H9 (cell line): ENCODE data around the gene CDKAL1. TPM values are rescaled to one million over a fixed set of nuclear protein-coding genes. Genes with fewer than 3 reads are reported as not detected.

Experiments
- DNase-seq: peaks from one replicate; pipeline ENCODE4 v3.0.0-alpha.2; 2017
- H2AFZ ChIP-seq: one replicate; pipeline ENCODE4 v1.6.1; 2013; ENCODE audit warnings: mild to moderate bottlenecking, low read length, control low read depth, moderate library complexity
- H2AK5ac ChIP-seq: 2 replicates; pipeline ENCODE4 v1.6.1; 2013; ENCODE audit warnings: low read length, control low read depth, mixed read lengths; ENCODE audit not compliant: insufficient read length
- H2BK120ac ChIP-seq: one replicate; pipeline ENCODE4 v1.6.1; 2013; ENCODE audit warnings: low read depth, mild to moderate bottlenecking, low read length, control low read depth, inconsistent platforms; ENCODE audit not compliant: poor library complexity, severe bottlenecking
- H2BK12ac ChIP-seq: 2 replicates; pipeline ENCODE4 v1.6.1; 2013; ENCODE audit warnings: low read length, control low read depth, mixed read lengths, low read depth; ENCODE audit not compliant: insufficient read length
- H2BK15ac ChIP-seq: 2 replicates; pipeline ENCODE4 v1.6.1; 2013; ENCODE audit warnings: low read depth, low read length, control low read depth
- H2BK20ac ChIP-seq: one replicate; pipeline ENCODE4 v1.6.1; 2013; ENCODE audit warnings: low read depth, mild to moderate bottlenecking, low read length, control low read depth, inconsistent platforms; ENCODE audit not compliant: poor library complexity, severe bottlenecking
- H2BK5ac ChIP-seq: 2 replicates; pipeline ENCODE4 v1.6.1; 2013; ENCODE audit warnings: low read length, control low read depth, mixed read lengths; ENCODE audit not compliant: insufficient read length
- H3K14ac ChIP-seq: 2 replicates; pipeline ENCODE4 v1.6.1; 2013; ENCODE audit warnings: low read length, control low read depth; ENCODE audit not compliant: insufficient read depth
- H3K18ac ChIP-seq: 2 replicates; pipeline ENCODE4 v1.6.1; 2013; ENCODE audit warnings: low read depth, mild to moderate bottlenecking, mixed read lengths, low read length, control low read depth; ENCODE audit not compliant: insufficient read length
- H3K23ac ChIP-seq: 2 replicates; pipeline ENCODE4 v1.6.1; 2013; ENCODE audit warnings: low read length, control low read depth, mixed read lengths, low read depth; ENCODE audit not compliant: insufficient read length
- H3K23me2 ChIP-seq: 2 replicates; pipeline ENCODE4 v1.6.1; 2013; ENCODE audit warnings: low read depth, mild to moderate bottlenecking, mixed read lengths, low read length, control low read depth; ENCODE audit not compliant: insufficient read length, poor library complexity, severe bottlenecking
- H3K27ac ChIP-seq: 2 replicates; pipeline ENCODE4 v1.5.1; 2013; ENCODE audit warnings: low read length, control low read depth, mixed read lengths, low read depth; ENCODE audit not compliant: insufficient read length
- H3K27me3 ChIP-seq: 2 replicates; pipeline ENCODE4 v1.6.1; 2013; ENCODE audit warnings: low read length, control low read depth, inconsistent platforms; ENCODE audit not compliant: insufficient read depth
- H3K4ac ChIP-seq: 2 replicates; pipeline ENCODE4 v1.6.1; 2013; ENCODE audit warnings: low read depth, mild to moderate bottlenecking, control low read depth, inconsistent platforms, low read length, moderate library complexity
- H3K4me1 ChIP-seq: 2 replicates; pipeline ENCODE4 v1.6.1; 2013; ENCODE audit warnings: low read length, control low read depth, inconsistent platforms; ENCODE audit not compliant: insufficient read depth
- H3K4me2 ChIP-seq: 2 replicates; pipeline ENCODE4 v1.6.1; 2013; ENCODE audit warnings: low read length, control low read depth, mixed read lengths; ENCODE audit not compliant: insufficient read length, insufficient read depth
- H3K56ac ChIP-seq: 2 replicates; pipeline ENCODE4 v1.6.1; 2013; ENCODE audit warnings: low read depth, mild to moderate bottlenecking, mixed read lengths, low read length, control low read depth; ENCODE audit not compliant: insufficient read length
- H3K79me1 ChIP-seq: 2 replicates; pipeline ENCODE4 v1.6.1; 2013; ENCODE audit warnings: low read depth, mild to moderate bottlenecking, moderate library complexity, low read length, control low read depth, inconsistent platforms; ENCODE audit not compliant: insufficient read depth, poor library complexity, severe bottlenecking
- H3K79me2 ChIP-seq: 2 replicates; pipeline ENCODE4 v1.6.1; 2013; ENCODE audit warnings: low read length, control low read depth, inconsistent platforms; ENCODE audit not compliant: insufficient read depth
- H3K9ac ChIP-seq: 2 replicates; pipeline ENCODE4 v1.6.1; 2013; ENCODE audit warnings: low read length, control low read depth, mixed read lengths; ENCODE audit not compliant: insufficient read length; ENCODE audit errors: extremely low read depth
- H3K9me3 ChIP-seq: one replicate; pipeline ENCODE4 v1.6.1; 2013; ENCODE audit warnings: low read depth, low read length, inconsistent platforms; ENCODE audit not compliant: control insufficient read depth
- H3T11ph ChIP-seq: one replicate; pipeline ENCODE4 v1.6.1; 2013; ENCODE audit warnings: mild to moderate bottlenecking, low read length, control low read depth, inconsistent platforms
- H4K20me1 ChIP-seq: one replicate; pipeline ENCODE4 v1.6.1; 2013; ENCODE audit not compliant: control insufficient read depth, insufficient read length, insufficient read depth
- H4K5ac ChIP-seq: 2 replicates; pipeline ENCODE4 v1.6.1; 2013; ENCODE audit warnings: low read depth, mild to moderate bottlenecking, mixed read lengths, low read length, control low read depth; ENCODE audit not compliant: insufficient read length
- H4K8ac ChIP-seq: replicated peaks from 2 replicates; pipeline ENCODE4 v1.6.1; 2013; ENCODE audit warnings: low read length, control low read depth, mixed read lengths, low read depth; ENCODE audit not compliant: insufficient read length
- H4K91ac ChIP-seq: 2 replicates; pipeline ENCODE4 v1.6.1; 2013; ENCODE audit warnings: low read depth, mild to moderate bottlenecking, moderate library complexity, mixed read lengths, low read length, control low read depth; ENCODE audit not compliant: insufficient read length
- H3K27ac Mint-ChIP-seq, 3 experiments: 2 replicates in 2 of 3; 3 replicates in 1 of 3; pipeline ENCODE4 v1.8.0; 2020 to 2021; ENCODE audit warnings: mixed read lengths in 3 of 3, mild to moderate bottlenecking in 1 of 3, moderate library complexity in 1 of 3
- H3K27me3 Mint-ChIP-seq: 2 replicates; pipeline ENCODE4 v1.8.0; 2021; ENCODE audit warnings: low read depth, mild to moderate bottlenecking, moderate library complexity, mixed read lengths
- H3K36me3 Mint-ChIP-seq, 3 experiments: 2 replicates in 2 of 3; 3 replicates in 1 of 3; pipeline ENCODE4 v1.8.0; 2020 to 2021; ENCODE audit warnings: low read depth in 3 of 3, mixed read lengths in 3 of 3; ENCODE audit not compliant: insufficient read depth in 1 of 3
- H3K4me1 Mint-ChIP-seq, 2 experiments: 2 replicates each; pipeline ENCODE4 v1.8.0; 2020; ENCODE audit warnings: mixed read lengths in 2 of 2
- H3K4me3 Mint-ChIP-seq, 2 experiments: 2 replicates in 1 of 2; 3 replicates in 1 of 2; pipeline ENCODE4 v1.8.0; 2020 to 2021; ENCODE audit warnings: mild to moderate bottlenecking in 2 of 2, mixed read lengths in 2 of 2, moderate library complexity in 1 of 2
- H3K9me3 Mint-ChIP-seq, 2 experiments: 2 replicates in 1 of 2; 3 replicates in 1 of 2; pipeline ENCODE4 v1.8.0; 2020; ENCODE audit warnings: mild to moderate bottlenecking in 2 of 2, mixed read lengths in 2 of 2, moderate library complexity in 1 of 2
- WGBS: extraction: QIAGEN DNeasy Blood & Tissue Kit; methylation state at CpG from one replicate; pipeline ENCODE4 v1.1.7; 2013; ENCODE audit warnings: missing lambda C conversion rate, low lambda C conversion rate, mixed read lengths; ENCODE audit not compliant: insufficient read length; ENCODE audit errors: extremely low coverage; 5-methylcytosine and 5-hydroxymethylcytosine counted together
- total RNA-seq: library from RNA; stranded (reverse); gene quantifications from 2 replicates; pipeline ENCODE4 v1.2.1, GENCODE V29; 2021
- TF ChIP-seq, protein P1 (sequence below): fragments of 200-600 bp; sonication (generic); conservative IDR thresholded peaks from 3 replicates; pipeline ENCODE4 v1.8.0; 2021; ENCODE audit warnings: antibody characterized with exemption, mild to moderate bottlenecking

Gene CDKAL1
- total RNA-seq, 1 experiment from 2014 or later = 23.0 TPM

DNA sequence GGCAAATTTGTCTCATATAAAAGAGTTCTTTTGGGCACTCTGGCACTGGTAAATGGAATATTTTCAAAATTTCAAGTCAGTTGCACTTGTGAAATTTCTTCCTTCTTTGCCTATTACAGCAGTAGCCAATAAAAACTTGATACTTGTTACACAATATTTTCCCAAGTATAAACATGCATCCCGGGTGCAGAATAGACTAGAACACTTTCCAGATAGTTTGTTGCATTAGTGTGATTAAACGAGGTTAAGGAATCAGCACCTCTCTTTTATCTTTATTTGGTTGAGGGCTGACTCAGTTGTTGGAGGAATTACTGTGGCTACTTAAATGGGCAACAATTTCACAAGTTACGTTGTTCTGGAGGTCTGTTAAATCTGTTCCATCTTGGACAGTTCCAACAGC, 467.5 kb downstream of the CDKAL1 start:
- no peak overlapping the region for H2BK15ac ChIP-seq
- Mint-ChIP-seq H3K27ac (no peak overlapping the region), H3K36me3 (0 out of 7 replicates have a peak, but pooled peaks cover 0 to 5% (median 0%) of the 10 kb centered on the region in 3 experiments), H3K27me3 (no peaks in the 10 kb centered on the region), H3K4me1 (peaks cover 21 to 23% of the 10 kb centered on the region in 2 experiments), H3K9me3 (no peaks in the 10 kb centered on the region; a peak in 1 of 5 replicates), H3K4me3 (no peak overlapping the region)
- H2BK120ac ChIP-seq = no peak overlapping the region
- H3K4me1 ChIP-seq = peaks cover 2% of the 10 kb centered on the region; the same call in 1 of the 2 replicates
- no peak overlapping the region for H3K18ac ChIP-seq
- TF ChIP-seq, protein P1, sequence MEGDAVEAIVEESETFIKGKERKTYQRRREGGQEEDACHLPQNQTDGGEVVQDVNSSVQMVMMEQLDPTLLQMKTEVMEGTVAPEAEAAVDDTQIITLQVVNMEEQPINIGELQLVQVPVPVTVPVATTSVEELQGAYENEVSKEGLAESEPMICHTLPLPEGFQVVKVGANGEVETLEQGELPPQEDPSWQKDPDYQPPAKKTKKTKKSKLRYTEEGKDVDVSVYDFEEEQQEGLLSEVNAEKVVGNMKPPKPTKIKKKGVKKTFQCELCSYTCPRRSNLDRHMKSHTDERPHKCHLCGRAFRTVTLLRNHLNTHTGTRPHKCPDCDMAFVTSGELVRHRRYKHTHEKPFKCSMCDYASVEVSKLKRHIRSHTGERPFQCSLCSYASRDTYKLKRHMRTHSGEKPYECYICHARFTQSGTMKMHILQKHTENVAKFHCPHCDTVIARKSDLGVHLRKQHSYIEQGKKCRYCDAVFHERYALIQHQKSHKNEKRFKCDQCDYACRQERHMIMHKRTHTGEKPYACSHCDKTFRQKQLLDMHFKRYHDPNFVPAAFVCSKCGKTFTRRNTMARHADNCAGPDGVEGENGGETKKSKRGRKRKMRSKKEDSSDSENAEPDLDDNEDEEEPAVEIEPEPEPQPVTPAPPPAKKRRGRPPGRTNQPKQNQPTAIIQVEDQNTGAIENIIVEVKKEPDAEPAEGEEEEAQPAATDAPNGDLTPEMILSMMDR = no peak
- no peaks in the 10 kb centered on the region for H3K79me1 ChIP-seq
- no peak overlapping the region for H3K23ac ChIP-seq
- no peak for DNase-seq
- no peak overlapping the region for H4K8ac ChIP-seq
- no peaks in the 10 kb centered on the region for H3K23me2 ChIP-seq
- H3K14ac ChIP-seq = no peak overlapping the region
- H3T11ph ChIP-seq = no peak overlapping the region
- H3K27ac ChIP-seq = no peak overlapping the region
- H2BK20ac ChIP-seq = no peak overlapping the region
- H2BK12ac ChIP-seq = no peak overlapping the region
- no peak overlapping the region for H3K9ac ChIP-seq
- H3K4me2 ChIP-seq = no peak overlapping the region
- no peaks in the 10 kb centered on the region for H3K27me3 ChIP-seq
- no CpG with 5 or more reads among the region's 3 CpGs for whole genome bisulfite sequencing
- H4K5ac ChIP-seq = no peak overlapping the region
- H3K79me2 ChIP-seq = no peaks in the 10 kb centered on the region
- no peak overlapping the region for H2AK5ac ChIP-seq
- H3K9me3 ChIP-seq = no peaks in the 10 kb centered on the region
- H4K91ac ChIP-seq = no peak overlapping the region
- H4K20me1 ChIP-seq = no peaks in the 10 kb centered on the region
- H2BK5ac ChIP-seq = no peak overlapping the region
- no peak overlapping the region for H3K4ac ChIP-seq
- H3K56ac ChIP-seq = no peak overlapping the region
- H2AFZ ChIP-seq = no peak overlapping the region
